ENCODE data around the gene SLC35D2.
A peak's percentile ranks its signal among the peaks of the same experiment; 100 is the strongest.
"Not testable (repeated sequence)": the region's sequence is repeated elsewhere in the genome, so short reads cannot be mapped to it uniquely, and the experiment has no call there.

The SLC35D2 gene

DNA sequence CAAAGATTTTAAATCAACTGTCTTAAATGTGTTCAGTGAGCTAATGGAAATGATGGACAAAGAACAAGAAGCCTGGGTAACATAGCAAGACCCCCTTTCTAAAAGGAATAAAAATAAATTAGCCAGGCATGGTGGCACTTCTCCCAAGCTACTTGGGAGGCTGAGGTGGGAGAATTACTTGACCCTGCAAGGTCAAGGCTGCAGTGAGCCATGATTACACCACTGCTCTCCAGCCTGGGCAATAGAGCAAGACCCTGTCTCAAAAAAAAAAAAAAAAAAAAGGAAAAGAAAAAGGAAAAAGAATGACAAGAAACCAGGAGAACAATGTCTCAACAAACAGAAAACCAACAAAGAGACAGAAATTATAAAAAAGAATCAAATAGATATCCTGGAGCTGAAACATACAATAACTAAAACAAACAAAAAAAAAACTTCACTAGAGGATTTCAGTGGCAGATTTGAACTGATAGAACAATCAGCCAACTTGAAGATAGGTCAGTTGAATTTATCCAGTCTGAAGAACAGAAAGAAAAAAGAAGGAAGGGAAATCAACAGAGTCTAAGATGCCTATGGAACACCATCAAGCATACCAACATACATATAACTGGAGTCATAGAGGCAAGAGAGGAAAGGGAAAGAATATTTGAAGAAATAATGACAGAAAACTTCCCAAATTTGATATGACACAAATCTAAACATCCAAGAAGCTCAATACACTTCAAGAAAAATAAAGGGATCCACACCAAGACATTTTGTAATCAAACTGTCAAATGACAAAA lies 16.8 kb upstream of the SLC35D2 start:
- DNase-seq: no peak

DNA sequence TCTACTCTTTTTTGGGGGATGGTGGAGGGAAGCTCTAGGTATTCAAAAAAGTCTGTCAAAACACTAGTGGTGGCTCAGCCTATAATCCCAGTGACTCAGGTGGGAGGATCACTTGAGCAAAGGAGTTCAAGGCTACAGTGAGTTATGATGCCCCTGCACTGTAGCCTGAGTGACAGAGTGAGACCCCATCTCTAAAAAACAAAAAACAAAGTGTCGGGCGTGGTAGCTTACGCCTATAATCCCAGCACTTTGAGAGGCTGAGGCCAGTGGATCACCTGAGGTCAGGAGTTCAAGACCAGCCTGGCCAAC lies 15.8 kb upstream of the SLC35D2 start:
- DNase-seq: no peak

DNA sequence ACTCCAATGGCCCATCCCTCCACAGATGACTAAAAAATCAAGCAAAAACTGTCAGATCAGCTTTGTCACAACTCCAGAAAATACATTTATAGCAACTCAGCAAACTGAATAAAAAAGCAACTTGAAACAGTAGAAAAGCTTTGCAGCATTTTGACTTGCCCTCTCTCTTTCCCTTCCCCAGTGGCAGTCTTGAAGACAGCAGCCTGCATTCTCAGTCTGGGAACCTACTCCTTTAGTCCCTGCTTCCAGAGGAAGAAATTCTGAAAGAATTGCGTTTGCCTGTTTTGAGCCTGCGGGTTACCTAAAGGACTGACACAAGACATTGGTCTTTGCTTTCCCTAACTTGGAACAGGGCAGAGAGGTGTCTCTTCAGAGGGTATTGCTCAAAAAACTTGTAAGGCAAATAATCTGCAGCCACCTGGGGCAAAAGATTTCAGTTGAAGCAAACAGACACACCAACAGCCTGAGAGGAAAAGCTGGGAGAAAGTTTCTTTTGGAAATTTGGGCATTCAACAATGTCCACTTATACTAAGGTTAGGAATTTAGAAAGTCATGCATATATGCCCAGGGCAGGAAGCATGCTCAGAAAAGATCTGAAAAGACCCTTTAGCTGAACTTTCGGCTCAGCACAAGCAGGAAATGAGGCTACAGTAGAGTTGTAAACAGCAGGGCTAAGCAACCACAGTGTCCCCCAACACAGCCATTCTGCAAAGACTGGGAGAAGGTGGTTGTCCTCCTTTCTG lies 15.2 kb upstream of the SLC35D2 start:
- no peak for DNase-seq

DNA sequence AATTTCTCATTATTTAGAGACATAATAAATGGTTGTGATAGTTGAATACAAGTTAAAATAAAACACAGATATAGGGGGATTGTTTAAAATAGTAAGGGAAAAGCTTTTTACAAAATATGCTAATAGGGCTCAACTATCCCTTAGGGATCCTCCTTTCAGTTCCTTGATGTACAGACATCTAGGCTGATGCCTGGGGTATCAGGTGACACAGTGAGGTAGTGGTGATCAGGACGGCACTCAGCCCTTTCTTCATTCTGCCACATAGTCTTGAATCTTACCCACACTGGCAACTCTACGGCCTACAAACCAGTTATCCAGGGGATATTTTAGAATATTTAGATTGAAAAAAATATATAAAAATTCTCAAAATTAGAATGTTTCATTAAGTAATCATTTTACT lies 12.5 kb upstream of the SLC35D2 start:
- DNase-seq: no peak

DNA sequence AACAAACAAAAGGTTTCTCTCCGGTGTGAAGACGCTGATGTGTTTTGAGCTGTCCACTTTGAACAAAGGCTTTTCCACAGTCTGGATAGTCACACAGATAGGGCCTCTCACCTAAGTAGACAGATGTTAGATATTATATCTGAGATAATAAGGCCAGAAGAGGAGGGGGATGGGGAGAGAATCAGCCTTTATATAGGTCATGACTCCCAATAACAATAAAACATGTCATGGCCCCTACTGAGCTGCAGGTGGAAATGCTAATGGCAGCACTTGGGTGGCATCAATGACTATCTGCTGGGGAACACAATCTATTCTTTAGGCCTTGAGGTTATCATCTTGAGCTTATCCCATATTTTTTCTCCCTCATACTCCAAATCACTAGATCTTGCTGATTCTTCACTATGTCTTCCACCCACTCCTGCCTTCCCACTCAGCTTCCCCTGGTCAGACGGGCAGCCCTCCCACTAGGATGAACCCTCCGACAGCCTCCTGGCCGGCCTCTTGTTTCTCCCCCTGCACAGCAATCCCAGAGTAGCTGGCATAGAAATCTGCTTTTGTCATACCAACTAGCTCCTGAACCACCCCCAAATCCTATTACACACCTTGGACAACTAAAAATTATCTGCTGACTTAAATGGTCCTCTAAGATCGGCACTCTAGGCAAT lies 11.5 kb upstream of the SLC35D2 start:
- no peak for DNase-seq

DNA sequence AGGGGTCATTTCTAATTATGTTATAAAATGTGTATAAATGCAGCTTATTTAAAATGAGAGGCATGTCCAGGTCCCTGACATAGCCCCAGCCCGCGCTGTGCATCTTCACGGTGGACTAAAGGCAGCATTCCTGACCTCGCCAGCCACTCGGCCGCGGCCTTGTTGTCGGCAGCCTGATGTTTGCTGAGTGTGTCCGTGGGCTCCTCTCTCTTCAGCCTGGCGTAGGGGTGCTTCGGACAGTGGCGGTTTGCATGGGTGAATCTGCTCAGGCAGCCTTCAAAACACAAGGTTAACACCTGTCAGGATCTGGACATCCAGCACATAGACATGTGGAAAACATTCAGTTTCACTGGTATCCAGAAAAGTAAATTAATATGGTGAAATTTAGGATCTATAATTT lies 8.8 kb upstream of the SLC35D2 start:
- no peak for DNase-seq

DNA sequence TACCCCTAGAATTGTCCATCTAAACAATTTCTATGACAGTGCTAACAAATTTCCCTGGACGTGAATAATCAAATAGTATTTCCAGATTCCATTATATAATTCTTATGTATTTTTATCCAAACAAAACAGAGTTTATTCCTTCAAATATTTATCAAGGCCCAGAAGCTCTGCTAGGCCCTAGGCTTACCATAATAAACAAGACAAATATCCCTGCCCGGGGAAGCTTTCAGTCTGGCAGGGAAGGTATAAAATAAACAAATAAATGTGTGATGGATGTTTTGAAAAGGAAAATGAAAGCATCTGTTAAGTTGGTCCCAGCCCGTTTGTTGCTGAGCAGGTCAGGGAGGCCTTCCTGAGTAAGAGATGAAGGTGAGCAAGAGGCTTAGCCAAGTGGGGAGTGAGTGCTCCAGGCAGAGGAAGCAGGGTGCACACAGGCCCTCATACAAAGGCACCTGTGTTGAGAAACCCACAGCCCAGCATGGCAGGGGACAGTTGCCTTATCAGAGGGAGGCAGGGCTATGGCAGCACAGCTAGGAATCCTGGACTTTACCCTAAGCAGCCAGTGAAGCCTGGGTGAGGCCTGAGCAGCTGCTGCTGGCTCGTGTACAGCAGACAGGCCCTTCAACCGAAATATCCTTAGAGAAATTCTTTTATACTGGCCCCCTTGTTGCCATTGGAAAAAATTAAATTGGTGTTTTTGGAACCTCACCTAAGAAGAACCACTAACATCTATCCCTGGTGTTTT lies 7.7 kb upstream of the SLC35D2 start:
- no peak for DNase-seq

DNA sequence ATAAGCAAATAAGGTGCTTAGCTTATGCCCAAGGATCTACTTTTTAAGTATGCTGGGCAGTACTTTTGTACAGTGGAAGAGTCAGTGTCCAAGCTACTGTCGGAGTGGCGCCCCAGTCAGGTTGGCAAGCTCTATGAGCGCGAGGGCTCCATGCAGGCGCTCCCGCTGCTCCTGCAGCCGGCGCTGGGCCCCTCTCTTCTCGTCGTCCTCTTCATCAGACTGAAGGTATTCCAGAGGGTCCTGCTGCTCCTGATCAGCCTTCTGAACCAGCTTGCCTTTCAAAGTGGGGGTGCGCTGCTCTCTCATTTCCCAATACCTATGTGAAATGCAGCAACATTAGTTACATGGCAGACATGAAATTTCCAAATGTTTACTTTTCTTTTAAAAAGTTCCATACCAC lies 4.6 kb upstream of the SLC35D2 start:
- no peak for DNase-seq

DNA sequence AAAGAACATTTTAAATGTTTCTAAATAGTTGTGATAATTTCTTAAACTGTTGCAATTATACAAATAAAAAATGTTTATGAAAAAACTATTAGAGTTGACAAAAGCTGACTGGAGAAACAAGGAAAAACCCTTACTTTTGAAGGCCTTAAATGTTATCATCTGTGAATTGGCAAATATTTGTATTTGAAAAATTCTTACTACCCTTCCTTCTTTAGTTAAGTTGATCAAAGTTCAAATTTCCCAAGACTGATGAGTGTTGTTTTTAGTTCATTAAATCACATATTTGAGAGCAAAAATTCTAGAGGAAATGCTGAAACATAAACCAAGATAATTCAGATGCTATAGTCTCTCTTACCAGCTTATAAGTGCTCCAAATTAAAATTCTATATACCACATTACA lies 2.6 kb upstream of the SLC35D2 start:
- no peak for DNase-seq

DNA sequence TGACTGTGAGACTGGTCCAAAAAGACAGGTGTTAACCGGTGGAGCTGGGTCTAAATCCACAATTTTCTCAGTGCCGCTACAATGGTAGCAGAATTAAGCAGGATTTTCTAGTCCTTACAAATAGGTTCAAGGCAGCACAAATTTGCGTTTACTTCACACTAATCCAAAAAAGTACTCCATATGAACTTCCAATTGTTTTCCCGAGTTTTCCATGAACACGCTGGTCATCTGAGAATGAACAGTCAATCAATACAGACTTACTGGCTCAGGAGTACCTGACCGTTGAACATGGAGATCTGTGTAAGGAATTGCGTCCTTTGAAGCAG lies 709 bp downstream of the SLC35D2 start:
- no peak for DNase-seq

DNA sequence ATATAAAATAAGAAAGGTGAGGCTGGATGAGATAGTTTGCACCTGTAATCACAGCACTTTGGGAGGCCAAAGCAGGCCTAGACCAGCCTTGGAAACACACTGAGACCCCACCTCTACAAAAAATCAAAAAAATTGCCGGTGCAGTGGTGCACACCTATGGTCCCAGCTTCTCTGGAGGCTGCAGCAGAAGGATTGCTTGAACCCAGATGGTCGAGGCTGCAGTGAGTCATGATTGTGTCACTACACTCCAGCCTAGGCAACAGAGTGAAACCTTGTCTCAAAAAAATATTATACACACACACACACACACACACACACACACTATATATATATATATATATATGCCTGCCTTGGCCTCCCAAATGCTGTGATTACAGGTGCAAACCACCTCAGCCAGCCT lies 1.3 kb downstream of the SLC35D2 start:
- DNase-seq: no peak

DNA sequence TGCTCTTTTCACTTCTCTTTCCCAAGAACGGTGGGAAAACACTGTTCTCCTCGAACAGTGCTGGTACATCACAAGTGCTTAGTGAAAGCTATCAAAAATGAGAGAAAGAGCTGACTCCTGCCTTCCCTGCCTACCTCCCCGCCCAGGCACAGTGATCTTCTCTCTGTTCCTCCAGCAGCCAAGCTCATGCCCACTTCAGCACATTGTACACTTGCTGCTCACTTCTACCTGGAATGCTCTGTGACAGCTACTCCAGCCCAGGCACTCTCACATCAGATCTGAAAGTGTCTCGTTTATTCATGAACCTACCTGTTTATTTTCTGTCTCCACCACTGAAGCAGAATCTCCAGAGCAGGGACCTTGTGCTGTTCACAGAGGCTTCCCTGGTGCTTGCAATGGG lies 1.8 kb downstream of the SLC35D2 start:
- DNase-seq: no peak

DNA sequence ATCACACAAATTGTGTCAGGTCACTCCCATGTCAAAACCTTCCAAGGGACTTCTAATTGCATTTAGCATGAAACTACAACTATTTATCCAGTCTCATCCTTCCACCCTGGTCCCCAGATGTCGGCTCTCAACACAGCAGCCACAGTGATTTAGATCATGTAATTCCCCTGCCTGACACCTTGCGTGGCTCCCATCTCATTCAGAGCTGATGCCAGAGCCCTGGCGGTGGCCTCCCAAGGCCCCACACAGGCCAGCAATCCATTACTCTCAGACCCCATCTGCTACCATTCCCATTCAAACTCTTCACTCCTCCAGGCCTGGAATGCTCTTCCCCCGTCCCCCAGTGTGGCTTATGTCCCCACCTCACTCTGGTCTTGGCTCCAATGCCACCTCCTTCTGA lies 2.4 kb downstream of the SLC35D2 start:
- DNase-seq: no peak

DNA sequence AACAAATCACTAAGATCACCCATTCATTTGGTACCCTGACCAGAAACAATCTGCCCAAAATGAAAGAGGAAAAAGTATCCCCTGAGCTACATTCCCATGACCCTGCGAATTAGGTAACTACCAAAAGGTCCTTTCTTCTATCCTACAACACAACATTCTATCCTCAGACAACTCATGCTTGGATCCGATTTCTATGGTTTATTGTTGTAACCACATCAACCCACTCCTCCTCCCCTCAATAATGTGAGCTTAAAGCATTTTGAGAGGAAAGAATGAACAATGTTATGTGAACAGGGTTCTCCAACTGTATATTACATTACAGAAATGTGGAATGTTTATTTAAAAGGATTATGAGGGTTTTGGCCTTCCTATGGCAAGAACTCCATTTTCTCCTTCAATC lies 4.0 kb downstream of the SLC35D2 start:
- DNase-seq: no peak

DNA sequence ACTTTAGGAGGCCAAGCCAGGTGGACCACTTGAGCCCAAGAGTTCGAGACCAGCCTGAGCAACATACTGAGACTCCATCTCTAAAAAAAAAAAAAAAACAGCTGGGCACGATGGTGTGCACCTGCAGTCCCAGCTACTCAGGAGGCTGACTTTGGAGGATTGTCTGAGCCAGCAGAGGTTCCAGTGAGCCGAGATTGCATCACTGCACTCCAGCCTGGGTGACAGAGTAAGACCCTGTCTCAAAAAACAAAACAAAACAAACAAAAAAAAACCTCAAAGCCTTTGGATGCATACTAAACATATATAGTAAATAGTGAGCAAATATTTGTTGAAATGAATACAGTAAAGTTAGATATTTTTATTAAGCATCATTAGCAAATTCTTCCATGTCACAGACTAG lies 5.3 kb downstream of the SLC35D2 start:
- no peak for DNase-seq

DNA sequence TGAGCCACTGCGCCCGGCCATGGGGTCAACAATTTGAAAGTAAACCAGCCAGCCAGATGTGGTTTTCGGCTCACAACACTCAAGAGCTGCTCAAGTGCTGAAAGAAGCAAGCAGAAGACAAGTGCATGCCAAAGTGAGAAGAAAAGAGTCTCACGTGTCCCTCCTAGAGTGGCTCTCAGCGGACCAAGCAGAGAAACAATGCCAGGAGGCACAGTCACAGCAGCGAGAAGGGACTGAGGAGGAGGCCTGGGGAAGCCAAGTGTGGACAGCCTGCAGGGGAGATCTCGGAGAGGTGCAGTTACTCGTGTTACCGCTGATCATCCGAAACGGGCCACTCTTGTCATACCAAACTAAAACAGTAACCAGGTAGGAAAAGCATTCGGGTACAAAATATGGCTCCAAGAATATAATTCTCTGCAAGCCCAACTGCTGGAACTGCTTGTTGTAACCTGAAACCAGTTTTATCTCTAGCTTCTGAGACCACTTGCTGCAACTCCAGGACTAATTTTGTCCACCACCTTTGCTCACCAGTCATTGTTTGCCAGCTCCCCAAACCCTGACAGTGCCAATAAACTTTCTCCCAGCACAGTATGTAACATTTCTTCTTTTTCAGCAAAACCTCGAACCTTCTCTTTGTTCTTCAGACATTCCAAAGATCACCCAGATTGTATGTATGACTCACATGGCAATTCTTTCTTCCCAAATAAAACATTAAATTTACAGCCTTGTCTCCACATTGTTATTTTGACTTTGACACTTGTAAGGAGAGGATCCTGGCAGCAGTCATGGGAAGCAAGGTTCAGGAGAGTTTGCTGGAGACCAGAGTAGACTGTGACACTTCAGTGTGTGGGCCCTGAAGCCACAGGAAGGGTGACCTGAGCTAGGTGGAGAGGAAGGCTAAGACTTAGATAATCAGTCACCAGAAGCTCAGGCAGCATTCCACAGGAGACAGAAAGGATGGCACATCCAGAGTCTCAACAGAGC lies 6.3 kb downstream of the SLC35D2 start:
- no peak for DNase-seq

DNA sequence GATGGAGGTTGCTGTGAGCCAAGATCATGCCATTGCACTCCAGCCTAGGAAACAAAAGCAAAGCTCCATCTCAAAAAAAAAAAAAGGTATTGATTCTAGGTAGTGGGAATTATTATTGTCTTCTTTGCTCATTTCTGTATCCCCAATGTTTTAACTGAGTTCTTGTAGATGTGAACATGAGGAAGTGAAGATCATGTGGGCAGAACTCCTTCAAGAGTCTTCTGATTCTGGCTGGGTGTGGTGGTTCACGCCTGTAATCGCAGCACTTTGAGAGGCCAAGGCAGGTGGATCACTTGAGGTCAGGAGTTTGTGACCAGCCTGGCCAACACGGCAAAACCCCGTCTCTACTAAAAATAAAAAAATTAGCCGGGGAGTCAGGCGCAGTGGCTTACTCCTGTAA lies 8.0 kb downstream of the SLC35D2 start:
- peak; percentile 3 to 26 for DNase-seq

DNA sequence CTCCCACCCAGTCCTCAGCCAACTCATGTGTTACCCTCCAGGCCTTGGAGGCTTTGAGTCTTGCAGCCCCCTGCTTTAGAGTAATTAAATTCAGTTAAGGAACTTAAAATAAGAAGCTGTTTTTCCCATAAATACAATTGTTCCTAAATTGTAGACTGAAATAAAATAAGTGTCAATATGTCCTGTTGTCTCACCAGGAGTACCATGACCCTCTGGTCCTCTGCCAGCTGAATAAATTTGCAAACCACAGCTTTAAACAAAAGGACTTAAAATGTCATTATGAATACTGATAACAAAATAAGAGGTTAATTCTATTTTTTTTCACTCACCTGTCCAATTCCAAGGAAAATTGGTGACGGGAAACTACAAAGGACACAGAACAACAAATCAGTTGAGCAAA lies 15.6 kb downstream of the SLC35D2 start:
- no peak for DNase-seq

DNA sequence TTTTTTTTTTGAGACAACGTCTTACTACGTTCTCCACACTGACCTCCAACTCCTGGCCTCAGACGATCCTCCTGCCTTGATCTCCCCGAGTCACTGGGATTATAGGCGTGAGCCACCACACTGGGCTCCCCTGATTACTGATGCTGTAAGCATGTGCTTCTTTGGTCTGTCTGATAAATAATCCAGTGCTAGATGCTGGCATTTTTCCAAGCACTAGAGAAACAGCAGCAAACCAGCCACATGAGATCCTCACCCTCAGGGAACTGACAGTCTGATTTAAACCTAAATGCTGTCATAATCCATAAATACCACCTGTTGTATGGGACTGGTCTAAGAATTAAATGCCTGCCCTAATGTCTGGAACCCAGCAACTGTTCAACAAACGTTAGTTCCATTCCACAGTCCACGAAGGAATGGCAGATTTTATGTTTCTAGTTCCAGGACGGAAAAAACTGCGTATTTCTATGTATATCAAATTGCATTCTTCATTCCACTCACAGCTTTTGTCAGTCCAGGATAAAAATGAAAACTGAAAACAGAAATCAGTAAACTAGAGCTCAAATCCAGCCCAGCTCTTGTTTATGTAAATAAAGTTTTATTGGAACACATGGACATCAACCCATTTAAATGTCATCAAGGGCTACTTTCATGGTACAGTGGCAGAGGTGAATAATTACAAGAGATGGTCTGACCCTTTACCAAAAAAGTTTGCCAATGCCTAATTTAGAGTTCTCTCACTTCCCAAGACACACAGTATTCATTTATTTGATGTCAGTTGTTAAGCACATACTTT lies 20.1 kb downstream of the SLC35D2 start:
- DNase-seq: no peak

DNA sequence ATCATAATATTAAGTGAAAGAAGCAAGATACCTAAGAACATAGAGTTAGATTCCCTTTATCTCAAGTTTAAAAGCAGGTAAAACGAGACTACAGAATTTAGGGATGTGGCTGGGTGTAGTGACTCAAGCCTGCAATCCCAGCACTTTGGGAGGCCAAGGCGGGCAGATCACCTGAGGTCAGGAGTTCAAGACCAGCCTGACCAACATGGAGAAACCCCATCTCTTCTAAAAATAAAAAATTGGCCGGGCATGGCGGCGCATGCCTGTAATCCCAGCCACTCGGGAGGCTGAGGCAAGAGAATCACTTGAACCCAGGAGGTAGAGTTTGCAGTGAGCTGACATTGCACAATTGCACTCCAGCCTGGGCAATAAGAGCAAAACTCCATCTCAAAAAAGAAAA lies 21.4 kb downstream of the SLC35D2 start:
- not testable (repeated sequence) for DNase-seq

DNA sequence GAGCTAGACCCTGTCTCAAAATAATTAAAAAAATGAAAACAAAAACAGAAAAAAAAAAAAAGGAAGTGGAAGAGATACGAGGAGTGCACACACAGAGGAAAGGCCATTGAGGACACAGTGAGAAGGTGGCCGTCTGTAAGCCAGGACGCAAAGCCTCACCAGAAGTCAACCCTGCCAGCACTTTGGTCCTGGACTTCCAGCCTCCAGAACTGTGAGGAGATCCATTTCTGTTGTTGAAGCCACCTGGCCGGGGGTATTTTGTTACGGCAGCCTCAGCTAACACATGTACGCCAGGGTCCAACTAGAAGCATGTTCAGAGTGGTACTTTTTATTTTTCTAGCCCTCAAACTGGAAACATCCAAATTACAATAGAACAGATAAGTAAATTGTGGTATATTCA lies 21.8 kb downstream of the SLC35D2 start:
- no peak for DNase-seq

Data from inflammatory macrophage (primary cell).